GM13977 (cell line): ENCODE data around the gene TEX14.

Source experiments
- DNase-seq: peaks from one replicate; pipeline ENCODE4 v3.0.0; 2012; ENCODE audit warnings: low spot score
- CTCF ChIP-seq: IDR thresholded peaks from 2 replicates; pipeline ENCODE4 v1.5.1; 2012; ENCODE audit warnings: mild to moderate bottlenecking, control low read depth; ENCODE audit not compliant: insufficient read depth; ENCODE audit errors: extremely low read depth, missing control alignments
- in situ Hi-C: fragments of 300-500 bp; cut with MboI; formaldehyde crosslinking; loops from one replicate; pipeline ENCODE4 v1.12.0; 2022; ENCODE audit warnings: low sequenced_read_pairs, low pct_unique_long_range_greater_than_20kb, mixed read lengths, inconsistent platforms; ENCODE audit not compliant: unreplicated experiment

The TEX14 gene

GRCh38 chr17:58514770-58515157 lies 177.1 kb downstream of the TEX14 start:
- no peak for DNase-seq
- TF ChIP-seq CTCF = no peak
- in situ Hi-C loops = no loop called here

- in situ Hi-C loops = no loop called here
- no peak for TF ChIP-seq CTCF
- DNase-seq = peak; percentile 92
Measured at GRCh38 chr17:58513965-58514769, 177.7 kb downstream of the TEX14 start, which contains the start of gene MTMR4. TSS of gene MTMR4 (minus strand) at chr17:58514638. CDS start at chr17:58514407, 231 bp downstream.

DNA sequence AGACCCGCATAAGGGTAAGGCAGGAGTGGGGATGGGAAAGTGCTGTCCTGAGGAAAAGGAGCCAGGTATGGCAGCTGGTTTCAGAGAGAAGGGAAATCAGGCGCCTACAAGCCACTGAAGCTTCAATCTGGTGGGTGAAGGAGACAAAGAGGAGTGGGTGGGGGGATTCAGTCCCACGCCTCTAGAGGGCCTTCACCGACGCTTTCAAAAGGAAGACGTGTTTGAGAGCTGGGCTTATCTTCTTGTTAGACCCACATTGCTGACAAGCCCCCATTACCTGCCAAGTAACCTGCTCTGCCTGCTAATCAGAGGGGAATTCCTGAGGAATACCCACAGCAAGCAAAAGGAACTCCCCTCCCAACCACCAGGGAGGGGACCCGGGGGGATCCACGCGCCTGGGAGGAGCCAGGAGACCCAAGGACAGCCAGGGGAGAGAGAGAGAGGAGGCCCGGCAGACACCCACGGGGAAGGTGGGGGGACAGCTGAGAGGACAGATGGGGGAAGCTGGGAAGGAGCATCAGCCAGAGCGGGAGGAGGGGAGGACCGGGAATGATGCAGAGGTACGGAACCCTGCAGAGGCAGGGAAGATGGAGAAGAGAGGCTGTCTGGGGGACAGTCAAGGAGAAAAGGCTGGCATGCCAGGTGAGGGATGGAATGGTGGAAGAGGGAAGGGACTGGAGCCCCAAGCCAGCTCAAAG lies 178.4 kb downstream of the TEX14 start:
- in situ Hi-C loops = no loop called here
- DNase-seq = peak; percentile 49
- TF ChIP-seq CTCF = no peak

- in situ Hi-C loops = no loop called here
- TF ChIP-seq CTCF = no peak
- no peak for DNase-seq
Measured at GRCh38 chr17:58510075-58510474, 181.8 kb downstream of the TEX14 start.

DNA sequence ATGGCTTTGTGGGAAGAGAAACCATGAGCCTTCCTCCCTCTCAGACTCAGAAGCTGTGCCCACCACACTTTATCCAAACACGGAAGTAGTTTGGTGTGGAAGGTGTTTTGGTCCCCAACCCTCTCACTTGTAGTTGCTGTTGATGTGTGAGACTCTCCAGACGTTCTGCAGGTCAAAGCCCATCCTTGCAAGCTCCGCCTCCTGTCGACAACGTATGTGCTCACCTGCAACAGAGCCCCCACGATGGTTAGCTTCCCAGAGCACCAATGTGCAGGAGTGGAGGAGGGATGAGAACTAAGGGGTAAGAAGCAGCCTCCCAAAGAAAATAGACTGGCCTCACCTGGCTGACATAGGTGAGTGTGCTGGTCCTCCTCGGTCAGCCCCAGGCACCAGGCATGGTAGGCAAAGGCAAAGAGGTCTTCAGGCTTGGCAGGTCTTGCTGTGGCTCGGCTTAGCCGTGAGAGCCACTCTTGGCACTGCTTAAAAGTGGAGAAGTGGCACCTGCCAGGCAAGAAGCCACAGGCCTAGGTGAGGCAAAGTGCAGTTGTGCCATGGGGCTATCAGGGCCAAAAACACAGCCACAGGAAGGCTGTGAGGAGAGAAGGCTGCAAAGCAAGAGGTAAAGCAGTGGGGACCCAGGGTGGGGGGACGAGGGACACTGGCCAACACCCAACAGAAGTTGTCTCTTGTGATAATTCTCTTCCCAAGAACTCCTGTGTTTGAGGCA lies 183.3 kb downstream of the TEX14 start:
- in situ Hi-C loops = no loop called here
- DNase-seq = no peak
- no peak for TF ChIP-seq CTCF

- in situ Hi-C loops = no loop called here
- no peak for TF ChIP-seq CTCF
Measured at GRCh38 chr17:58507123-58507634, 184.7 kb downstream of the TEX14 start.

More at GRCh38 chr17:58507123-58507634, 184.7 kb downstream of the TEX14 start:
- DNase-seq = no peak
